ENCODE data around the gene REXO4.
"Not testable (repeated sequence)": the region's sequence is repeated elsewhere in the genome, so short reads cannot be mapped to it uniquely, and the experiment has no call there.

REXO4 gene

DNA sequence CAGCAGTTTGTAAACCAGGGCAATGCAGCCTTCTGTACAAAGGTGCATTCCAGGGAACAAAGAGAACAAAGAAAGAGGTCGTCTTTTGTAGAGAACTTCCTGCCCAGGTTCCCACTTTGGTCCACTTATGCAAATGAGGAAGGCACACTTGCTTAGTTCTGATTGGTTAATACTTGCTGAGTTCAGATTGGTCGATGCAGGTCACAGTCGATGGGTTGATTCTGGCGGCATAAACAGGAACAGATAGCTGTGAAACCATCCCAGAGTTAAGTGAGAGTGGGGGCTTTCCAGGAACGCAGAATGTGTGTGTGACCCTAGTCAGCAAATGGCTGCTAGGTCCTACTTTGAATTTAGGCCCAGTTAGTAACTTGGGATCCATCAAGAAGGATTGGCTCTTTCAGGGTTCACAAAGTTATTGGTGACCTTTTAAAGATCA is 2.6 kb upstream of the REXO4 start:
- no peak for DNase-seq (ENCODE audit: low read depth)

DNA sequence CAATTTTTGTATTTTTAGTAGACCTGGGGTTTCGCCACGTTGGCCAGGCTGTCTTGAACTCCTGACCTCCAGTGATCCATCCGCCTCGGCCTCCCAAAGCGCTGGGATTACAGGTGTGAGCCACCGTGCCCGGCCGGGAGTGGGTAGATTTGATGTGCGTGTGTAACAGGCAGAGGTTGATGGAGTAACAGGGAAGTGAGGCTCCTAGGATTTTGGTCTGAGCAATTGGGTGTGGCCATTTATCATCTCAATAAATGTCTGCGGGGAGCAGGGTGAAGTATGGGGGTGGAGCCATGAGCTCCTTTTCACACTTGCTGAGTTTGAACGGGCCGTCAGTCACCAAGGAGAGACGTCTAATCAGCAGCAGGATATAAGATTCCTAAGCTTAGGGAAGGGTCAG is 1.2 kb upstream of the REXO4 start:
- DNase-seq (ENCODE audit: low read depth) = no peak

DNA sequence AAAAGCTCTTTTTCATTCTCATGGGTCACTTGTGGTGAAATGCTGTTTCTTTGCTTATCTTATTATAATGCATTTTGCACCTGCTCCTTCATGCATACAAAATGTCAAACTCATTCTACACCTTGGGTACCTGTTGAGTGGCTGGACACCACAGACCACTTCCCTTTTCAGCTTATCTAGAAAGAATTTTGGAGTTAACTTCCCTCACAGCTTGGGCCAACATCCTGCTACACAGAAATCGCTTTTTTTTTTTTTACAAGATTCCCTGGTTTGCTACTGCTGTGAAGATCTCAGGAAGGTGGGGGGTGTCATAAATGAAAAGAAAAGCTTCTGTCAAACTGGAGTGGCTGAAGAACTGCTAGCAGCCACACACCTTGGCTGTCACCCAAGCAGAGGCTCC is 2.6 kb downstream of the REXO4 start:
- DNase-seq (ENCODE audit: low read depth) = no peak

DNA sequence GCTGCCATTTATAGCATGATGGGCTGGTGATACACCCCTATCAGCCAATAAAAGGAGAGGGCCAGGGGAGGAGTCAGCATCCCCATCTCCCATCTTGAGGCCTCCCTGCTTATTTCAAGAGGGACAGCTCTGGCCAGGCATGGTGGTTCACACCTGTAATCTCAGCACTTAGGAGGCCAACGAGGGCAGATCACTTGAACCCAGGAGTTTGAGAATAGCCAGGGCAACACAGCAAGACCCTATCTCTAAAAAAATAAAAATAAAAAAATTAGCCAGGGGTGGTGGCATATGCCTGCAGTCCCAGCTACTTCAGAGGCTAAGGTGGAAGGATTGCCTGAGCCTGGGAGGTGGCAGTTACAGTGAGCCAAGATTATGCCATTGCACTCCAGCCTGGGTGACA is 9.8 kb downstream of the REXO4 start:
- DNase-seq (ENCODE audit: low read depth) = no peak

DNA sequence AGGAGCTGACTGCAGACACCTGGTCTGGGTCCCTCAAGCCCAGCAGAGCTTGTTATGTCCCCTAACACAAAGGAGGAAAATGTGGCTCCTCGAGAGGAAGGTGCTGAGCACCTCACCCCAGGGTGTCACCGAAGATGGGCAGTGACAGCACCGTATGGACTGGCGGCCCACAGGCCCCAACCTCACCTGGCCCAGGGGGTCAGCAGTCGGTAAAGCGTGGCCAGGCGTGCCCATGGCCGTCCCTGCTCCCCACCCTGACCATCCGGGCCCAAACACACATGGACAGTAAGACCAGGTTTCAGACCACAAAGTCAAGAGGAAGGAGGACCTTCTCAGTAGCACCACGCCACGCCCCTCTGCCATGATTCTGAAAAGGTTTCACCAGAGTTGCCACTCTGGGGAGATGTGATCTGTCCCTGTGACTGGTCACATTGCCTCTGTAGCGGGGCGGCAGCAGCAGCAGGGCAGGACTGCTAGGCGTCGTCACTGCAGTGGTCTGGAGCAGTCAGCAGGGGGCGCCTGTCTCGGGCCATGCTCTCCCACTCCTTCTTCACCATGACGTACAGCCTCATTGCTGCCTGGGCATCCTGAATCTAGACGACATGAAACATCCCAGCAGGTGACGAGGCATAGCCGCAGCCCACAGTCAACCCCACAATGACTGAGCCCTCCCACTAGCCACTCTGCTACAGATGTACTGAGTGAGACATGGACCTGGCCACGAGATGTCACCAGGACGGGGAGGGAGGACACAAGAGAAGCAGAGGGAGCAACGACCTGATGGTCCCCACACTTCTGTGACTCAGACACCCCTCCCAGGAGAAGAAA is 11.1 kb downstream of the REXO4 start:
- no peak for DNase-seq (ENCODE audit: low read depth)

DNA sequence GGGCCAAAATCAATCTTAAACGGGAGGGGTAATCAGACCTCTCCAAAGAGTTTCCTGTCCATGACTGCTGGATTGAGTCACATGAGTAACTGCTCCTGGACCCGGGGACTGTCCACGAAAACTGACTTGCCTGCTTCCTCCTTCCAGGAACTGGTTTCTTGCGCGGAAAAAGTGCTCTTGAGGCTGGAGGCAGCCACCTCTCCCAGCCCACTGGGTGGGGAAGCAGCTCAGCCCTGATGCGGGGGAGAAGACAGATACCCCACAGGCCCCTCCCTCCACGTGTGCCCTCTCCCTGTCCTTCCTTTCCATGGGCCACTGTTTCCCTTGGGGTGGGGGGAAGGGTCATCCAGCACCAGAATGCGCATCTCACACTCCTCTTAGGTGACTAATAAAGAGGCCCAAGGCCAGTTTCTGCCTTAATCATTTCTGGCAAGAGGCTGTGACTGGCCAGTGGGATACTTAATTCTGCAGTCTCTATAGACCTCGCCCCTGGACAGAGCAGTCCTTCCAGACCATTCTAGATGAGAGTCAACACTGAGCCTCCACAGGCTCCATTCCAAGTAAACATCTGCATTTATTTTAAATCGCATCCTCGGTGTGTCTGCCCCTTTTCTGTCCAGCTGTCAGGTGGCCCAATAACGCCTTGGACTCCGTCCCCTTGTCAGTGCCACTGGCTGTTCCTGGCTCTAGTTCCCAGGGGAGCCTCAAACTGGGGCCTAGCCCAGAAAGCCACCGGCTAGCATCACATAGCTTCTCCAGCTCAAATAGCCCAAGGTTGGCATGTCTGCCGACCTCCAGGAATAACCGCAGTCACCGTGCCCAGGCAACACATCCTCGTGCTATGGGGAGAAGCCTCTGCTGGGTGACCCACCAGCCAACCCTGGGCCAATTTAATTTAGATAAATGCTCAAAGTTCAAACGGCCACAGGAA is 12.0 kb downstream of the REXO4 start:
- no peak for DNase-seq (ENCODE audit: low read depth)

DNA sequence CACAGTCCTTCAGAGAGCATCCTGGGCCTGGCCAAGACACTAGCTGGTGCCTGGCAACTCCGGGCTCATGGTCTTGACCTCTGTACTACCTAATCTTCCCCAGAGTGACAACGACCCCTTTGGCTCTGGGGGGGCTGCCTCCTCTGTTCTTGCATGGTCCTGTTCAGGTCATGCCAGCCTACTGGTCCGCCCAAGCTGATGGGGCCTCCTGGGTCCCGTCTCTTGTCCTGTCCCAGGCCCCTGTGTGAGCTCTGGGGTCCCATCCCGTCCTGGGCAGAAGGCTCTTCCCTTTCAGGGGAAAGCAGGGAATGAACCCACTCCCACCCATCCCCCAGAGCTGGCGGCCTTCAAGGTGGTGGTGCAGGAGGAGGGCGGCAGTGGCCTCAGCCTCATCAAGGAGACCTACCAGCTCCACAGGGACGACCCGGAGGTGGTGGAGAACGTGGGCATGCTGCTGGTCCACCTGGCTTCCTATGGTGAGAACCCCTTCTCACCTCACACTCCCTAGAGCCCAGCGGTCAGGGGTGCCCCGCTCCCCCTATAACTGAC is 13.3 kb downstream of the REXO4 start:
- DNase-seq (ENCODE audit: low read depth) = no peak

DNA sequence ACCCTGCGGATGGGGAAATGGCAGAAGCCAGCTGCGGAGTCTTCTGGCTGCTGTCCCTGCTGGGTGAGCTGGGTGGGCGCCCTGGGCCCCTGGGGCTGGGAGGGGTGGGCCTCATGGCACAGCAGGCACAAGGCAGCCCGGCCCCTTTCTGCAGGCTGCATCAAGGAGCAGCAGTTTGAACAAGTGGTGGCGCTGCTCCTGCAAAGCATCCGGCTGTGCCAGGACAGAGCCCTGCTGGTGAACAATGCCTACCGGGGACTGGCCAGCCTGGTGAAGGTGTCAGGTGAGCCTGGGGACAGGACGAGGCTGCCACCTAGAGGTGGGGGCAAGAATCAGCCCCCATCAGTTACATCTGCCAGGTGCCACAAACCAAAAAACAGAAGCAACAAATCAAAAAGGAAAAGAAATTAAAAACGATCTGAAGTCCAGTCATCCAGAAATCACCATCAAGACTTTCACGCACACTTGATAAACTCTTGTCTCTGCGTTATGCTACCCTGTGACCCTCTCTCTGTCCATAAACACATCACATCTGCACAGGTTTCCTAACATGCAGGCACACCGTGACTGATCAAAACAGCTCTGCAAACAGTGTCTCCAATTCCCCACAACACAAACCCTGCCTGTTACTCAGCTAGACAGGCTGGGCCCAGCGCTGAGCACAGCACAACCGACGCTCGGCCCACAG is 13.9 kb downstream of the REXO4 start:
- DNase-seq (ENCODE audit: low read depth) = no peak

DNA sequence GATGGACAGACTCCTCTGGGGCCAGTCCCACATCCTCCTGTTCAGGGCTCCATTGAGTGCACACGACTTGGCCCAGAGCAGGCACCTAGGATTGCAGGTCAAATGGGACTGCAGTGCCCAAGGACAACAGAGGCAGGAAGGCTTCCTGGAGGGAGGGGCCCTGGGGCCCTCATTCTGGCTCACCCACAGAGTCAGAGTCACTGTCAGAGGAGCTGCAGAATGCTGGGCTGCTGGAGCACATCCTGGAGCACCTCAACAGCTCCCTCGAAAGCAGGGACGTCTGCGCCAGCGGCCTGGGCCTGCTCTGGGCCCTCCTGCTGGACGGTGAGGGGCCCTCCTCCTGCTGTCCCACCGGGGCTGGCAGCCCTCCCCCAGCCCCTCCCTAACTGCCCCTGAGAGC is 15.1 kb downstream of the REXO4 start:
- DNase-seq (ENCODE audit: low read depth) = no peak

DNA sequence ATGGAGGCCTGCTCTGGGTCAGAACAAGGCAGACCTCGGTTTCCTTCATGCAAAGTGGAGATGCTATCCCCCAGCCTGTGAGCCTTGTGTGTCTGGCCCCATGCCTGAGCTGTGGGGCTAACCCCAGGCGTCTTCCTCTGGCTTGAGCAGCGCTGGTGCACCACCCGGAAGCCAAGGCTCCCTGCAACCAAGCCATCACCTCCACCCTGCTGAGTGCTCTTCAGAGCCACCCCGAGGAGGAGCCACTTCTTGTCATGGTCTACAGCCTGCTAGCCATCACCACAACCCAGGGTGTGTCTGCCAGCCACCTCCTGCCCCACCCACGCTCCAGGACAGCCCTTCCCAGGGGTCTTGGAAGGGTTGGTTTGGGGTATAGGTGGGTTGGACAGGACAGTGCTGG is 16.2 kb downstream of the REXO4 start:
- DNase-seq (ENCODE audit: low read depth) = no peak

DNA sequence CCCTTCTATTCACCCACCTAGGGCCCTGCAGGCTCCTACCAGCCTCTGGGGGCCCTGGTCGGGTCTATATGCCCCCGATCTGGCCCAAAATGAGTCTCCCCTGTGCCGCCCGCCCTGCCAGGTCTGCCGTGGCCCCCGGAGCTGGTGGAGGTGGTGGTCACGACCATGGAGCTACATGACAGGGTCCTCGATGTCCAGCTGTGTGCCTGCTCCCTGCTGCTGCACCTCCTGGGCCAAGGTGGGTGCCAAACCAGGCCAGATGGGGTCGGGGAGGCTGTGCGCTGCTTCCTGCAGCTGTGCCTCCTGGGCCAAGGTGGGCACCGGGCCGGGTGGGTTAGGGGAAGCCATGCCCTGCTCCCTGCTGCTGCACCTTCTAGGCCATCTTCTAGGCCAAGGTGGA is 17.5 kb downstream of the REXO4 start:
- DNase-seq (ENCODE audit: low read depth) = no peak

DNA sequence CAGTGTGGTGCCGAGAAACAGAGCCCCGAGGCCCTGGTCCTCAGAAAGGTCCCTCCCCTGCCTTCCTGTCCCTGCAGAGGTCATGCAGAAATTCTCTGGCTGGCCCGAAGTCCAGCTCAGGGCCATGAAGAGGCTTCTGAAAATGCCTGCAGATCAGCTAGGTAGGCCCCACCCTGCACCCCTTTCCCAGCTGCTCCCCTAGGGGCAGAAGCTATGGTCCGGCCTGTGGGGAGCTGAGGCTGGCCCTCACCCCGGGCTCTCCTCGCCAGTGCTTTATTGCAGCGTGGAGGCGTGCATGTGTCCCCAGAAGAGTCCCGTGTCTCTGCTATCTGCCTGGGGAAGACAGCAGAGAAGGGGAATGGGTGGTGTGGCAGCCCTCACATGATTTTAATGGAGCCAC is 19.9 kb downstream of the REXO4 start:
- no peak for DNase-seq (ENCODE audit: low read depth)

DNA sequence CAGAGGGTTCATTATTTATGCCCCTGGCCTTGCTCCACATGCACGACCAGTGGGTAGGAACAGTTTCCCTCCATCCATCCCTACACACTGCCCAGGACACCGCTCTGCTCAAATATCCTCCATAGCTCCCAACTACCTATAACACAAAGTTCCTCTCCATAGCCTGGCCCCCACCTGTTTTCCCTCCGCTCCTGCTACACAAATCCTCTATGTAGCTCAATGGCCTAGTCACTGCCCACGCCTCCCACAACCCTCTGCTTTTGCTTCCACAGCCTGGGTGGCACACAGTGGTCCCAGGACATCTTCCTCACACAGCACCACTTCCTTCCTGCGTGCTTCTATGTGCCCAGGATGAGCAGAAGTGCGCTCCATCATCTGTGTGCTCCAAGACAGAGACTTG is 20.4 kb downstream of the REXO4 start:
- no peak for DNase-seq (ENCODE audit: low read depth)

DNA sequence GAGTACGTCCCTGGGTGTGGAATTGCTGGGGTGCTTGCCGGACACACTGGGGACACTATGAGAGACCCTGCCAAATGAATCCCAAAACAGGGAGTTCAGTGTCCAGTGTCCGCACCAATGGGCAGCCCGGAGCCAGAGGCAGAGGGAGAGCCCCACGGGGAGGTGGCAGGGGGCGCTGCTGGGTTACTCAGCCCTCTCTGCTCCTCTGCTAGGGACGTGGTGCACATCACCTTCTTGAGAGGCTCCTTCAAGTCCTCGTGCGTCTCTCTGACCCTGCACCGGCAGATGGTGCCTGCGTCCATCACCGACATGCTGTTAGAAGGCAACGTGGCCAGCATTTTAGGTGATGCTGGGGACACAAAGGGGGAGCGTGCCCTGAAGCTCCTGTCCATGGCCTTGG is 20.9 kb downstream of the REXO4 start:
- no peak for DNase-seq (ENCODE audit: low read depth)

DNA sequence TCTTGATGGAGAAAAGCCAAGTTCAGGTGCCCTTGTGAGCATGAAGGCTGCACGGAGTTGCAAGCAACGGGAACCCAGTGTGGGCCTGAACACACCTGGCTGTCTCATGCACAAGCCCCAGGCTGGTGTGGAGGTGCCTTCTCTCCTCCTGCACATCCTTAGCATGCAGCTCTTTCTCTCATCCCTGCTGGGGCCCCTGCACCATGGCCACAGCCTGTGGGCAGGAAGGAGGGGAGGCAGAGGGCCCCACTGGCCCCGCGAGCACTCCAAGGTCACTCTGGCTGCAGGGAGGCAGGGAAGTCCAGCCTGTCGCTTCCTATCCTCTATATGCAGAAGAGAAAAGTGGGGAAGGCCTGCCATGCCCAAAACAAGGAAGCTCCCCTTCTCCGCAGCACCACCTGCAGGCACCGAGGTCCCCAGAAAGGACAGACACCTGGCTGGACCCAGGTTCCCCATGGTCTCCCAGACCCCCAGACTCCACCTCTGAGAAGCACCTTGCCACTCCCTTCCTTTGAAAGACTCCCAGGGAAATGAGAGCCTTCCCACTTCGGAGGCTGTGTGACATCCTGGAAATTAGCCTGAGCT is 23.0 kb downstream of the REXO4 start:
- DNase-seq (ENCODE audit: low read depth) = no peak

DNA sequence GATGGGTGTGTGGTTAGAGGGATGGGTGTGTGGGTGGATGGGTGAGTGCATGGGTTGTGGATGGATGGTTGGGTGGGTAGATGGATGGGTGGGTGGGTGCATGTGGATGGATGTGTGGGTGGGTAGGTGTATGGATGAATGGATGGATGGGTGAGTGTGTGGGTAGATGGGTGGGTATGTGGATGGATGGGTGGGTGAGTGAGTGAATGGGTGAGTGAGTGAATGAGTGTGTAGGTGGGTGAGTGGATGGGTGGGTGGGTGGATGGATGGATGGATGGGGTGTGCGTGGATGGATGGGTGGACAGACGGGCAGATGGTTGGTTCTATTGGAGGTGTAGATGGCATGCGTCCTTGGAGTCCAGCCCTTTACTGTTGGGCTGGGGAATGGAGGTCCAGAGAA is 24.4 kb downstream of the REXO4 start:
- no peak for DNase-seq (ENCODE audit: low read depth)

DNA sequence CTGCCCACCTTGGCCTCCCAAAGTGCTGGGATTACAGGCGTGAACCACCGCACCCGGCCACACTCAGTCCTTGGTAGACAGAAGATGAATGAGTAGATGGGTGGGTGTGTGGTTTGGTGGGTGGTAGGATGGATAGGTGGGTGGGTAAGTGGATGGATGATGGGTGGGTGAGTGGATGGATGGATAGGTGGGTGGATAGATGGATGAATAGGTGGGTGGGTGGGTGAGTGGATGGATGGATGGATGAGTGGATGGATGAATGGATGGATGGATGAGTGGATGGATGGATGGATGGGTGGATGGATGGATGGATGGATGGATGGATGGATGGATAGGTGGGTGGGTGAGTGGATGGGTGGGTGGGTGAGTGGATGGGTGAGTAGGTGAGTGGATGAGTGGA is 25.5 kb downstream of the REXO4 start:
- DNase-seq (ENCODE audit: low read depth) = not testable (repeated sequence)

DNA sequence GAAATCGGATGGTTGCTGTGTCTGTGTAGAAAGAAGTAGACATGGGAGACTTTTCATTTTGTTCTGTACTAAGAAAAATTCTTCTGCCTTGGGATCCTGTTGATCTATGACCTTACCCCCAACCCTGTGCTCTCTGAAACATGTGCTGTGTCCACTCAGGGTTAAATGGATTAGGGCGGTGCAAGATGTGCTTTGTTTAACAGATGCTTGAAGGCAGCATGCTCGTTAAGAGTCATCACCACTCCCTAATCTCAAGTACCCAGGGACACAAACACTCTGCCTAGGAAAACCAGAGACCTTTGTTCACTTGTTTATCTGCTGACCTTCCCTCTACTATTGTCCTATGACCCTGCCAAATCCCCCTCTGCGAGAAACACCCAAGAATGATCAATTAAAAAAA is 26.4 kb downstream of the REXO4 start:
- not testable (repeated sequence) for DNase-seq (ENCODE audit: low read depth)

DNA sequence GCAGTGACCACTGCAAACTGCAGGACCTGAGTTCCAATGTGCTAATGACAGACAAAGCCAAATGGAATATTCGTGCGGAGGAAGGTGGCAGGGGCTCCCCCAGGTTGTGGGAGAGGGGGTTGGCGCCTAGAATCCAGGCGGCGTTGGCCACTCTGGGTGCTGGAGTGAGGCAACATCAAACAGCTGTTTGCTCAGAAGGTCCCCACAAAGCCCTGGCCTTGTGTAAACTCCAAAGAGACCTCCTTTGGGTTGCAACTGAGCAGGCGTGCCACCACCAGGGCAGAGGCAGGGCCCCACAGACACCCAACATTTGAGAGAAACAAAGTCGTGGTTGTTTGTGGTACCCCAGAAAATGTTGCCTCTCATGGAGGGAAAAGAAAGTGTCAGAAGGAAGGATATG is 27.1 kb downstream of the REXO4 start:
- DNase-seq (ENCODE audit: low read depth) = no peak

DNA sequence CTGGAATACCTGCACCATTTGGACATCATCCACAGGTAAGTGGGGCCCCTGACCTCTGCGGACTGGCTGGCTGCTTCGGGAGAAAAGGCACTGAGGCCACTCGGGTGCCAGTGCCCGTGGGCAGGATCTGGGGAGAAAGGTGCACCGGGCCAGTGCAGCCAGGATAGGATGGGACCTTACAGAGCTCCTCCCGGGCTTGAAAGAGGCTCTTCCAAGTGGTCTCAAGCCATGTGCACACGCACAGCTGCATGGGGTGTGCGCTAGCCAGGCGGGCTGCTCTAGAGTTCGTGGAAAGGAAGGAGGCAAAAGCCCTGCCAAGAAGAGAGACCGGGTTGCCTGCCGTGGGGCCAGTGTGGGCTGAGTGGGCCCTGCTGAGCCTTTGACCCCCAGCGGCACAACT is 28.2 kb downstream of the REXO4 start:
- no peak for DNase-seq (ENCODE audit: low read depth)

DNA sequence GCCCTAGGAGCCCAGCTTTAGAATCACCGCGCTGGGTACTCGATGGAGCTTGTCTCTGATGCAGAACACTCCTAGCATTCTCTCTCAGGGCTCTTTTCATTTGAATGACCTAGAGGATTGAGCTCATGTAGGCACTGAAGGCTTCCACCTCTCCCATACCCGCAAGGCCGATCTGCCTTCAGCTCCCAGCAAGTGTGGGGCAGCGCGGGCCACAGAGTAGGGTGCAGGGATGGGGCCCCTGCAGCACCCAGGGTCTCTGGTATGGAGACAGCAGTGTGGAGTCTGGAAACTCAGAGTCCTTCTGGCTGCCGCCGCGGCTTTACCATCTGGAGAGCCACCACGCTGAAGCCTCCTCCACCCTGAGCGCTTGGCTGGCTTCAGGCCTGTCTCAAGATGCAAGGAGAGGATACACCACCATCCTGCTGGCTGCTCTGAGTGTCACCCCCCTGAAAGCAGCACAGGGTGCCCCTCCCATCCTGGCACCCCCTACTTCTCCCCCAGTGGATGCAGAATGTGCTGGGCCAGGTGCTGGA is 28.7 kb downstream of the REXO4 start:
- DNase-seq (ENCODE audit: low read depth) = no peak

DNA sequence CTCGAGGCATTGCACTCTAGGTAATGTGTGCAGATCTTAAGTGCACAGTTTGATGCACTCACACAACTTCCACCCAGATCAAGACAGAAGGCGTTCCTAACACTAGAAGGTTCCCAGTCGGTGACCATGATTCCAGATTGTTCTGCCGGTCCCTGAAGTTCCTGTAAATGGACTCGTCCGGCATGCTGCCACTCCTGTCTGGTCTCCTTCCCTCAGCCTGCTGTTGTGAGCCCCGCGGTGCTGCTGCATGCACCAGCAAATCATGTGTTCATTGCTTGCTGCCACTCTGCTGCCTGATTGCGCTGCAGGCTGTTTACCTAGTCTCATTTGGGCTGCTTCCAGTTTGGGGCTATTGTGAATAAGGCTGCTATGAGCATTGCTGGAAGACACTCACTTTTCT is 30.1 kb downstream of the REXO4 start:
- DNase-seq (ENCODE audit: low read depth) = no peak

Measured in CMK (cell line).